Activated gamma-delta T cell (primary cell): Measurements from ENCODE around the gene PDZD2.
A peak's percentile ranks its signal among the peaks of the same experiment; 100 is the strongest.
"Not testable (repeated sequence)": the region's sequence is repeated elsewhere in the genome, so short reads cannot be mapped to it uniquely, and the experiment has no call there.

Experiments used
- DNase-seq: peaks from one replicate; lab custom pipeline; 2025; lab: John Stamatoyannopoulos, UW
- total RNA-seq, 2 donors: gene quantifications; one replicate each; lab custom pipeline; 2026; lab: John Stamatoyannopoulos, UW

Gene PDZD2
- 0.72 to 1.8 reads per million in 2 donors for total RNA-seq

GRCh38 chr5:31638748-31639418 is at the start of gene PDZD2:
TSS of gene PDZD2 (plus strand) at chr5:31639131.
- DNase-seq = peak; percentile 28

GRCh38 chr5:31593665-31594064 is 45.3 kb upstream of the PDZD2 start:
- no peak for DNase-seq

- no peak for DNase-seq
These were observed 42.6 kb upstream of the PDZD2 start for GRCh38 chr5:31596354-31596753.

GRCh38 chr5:31598640-31599611 is 40.0 kb upstream of the PDZD2 start:
- no peak for DNase-seq

- not testable (repeated sequence) for DNase-seq
These were observed 36.6 kb upstream of the PDZD2 start for GRCh38 chr5:31602305-31602704.

- no peak for DNase-seq
These were observed 34.7 kb upstream of the PDZD2 start for GRCh38 chr5:31604240-31604639.

GRCh38 chr5:31604644-31605043 is 34.3 kb upstream of the PDZD2 start:
- no peak for DNase-seq

- no peak for DNase-seq
These were observed 33.0 kb upstream of the PDZD2 start for GRCh38 chr5:31605920-31606319.

- no peak for DNase-seq
These were observed 31.4 kb upstream of the PDZD2 start for GRCh38 chr5:31607546-31607945.

- DNase-seq = no peak
These were observed 27.9 kb upstream of the PDZD2 start for GRCh38 chr5:31611002-31611401.

- no peak for DNase-seq
These were observed 25.3 kb upstream of the PDZD2 start for GRCh38 chr5:31613651-31614050.

GRCh38 chr5:31614151-31615020 is 24.5 kb upstream of the PDZD2 start:
- no peak for DNase-seq

- no peak for DNase-seq
These were observed 21.1 kb upstream of the PDZD2 start for GRCh38 chr5:31617867-31618266.

- no peak for DNase-seq
These were observed 18.9 kb upstream of the PDZD2 start for GRCh38 chr5:31620026-31620425.

- no peak for DNase-seq
These were observed 15.7 kb upstream of the PDZD2 start for GRCh38 chr5:31623249-31623648.

GRCh38 chr5:31625394-31625793 is 13.5 kb upstream of the PDZD2 start:
- no peak for DNase-seq

GRCh38 chr5:31626156-31626555 is 12.8 kb upstream of the PDZD2 start:
- DNase-seq = no peak

- no peak for DNase-seq
These were observed 12.2 kb upstream of the PDZD2 start for GRCh38 chr5:31626604-31627234.

GRCh38 chr5:31630931-31631330 is 8.0 kb upstream of the PDZD2 start:
- DNase-seq = no peak

GRCh38 chr5:31632460-31632859 is 6.5 kb upstream of the PDZD2 start:
- DNase-seq = no peak

GRCh38 chr5:31635446-31635845 is 3.5 kb upstream of the PDZD2 start:
- no peak for DNase-seq

GRCh38 chr5:31637851-31638250 is 1.1 kb upstream of the PDZD2 start:
- DNase-seq = no peak
